HepG2 (cell line): ENCODE results near the gene PAXX.

Experiments
- CEBPZ ChIP-seq: IDR thresholded peaks from 2 replicates; pipeline ENCODE4 v1.6.1; 2012; ENCODE audit warnings: low read length, improper control_type of control experiment
- CTCF ChIP-seq: sonication (generic); formaldehyde crosslinking; IDR thresholded peaks from 2 replicates; pipeline ENCODE4 v1.5.0; 2020; ENCODE audit warnings: mild to moderate bottlenecking, missing genetic modification reagents, moderate library complexity
- HBP1 ChIP-seq: IDR thresholded peaks from 2 replicates; pipeline ENCODE4 v1.6.1; 2016; ENCODE audit warnings: low read depth, control low read depth
- SRF ChIP-seq: IDR thresholded peaks from 2 replicates; pipeline ENCODE4 v1.6.1; 2011; ENCODE audit warnings: mild to moderate bottlenecking, low read depth, low read length, moderate library complexity
- TCF12 ChIP-seq, 2 experiments: fragments of 450-650 bp in 1 of 2; sonication (generic) in 1 of 2; formaldehyde crosslinking in 1 of 2; IDR thresholded peaks; 2 replicates each; pipeline versions ENCODE4 v1.6.1 to v1.8.0; 2017 to 2022; ENCODE audit warnings: antibody characterized with exemption in 1 of 2, mild to moderate bottlenecking in 1 of 2, missing genetic modification reagents in 1 of 2, moderate library complexity in 1 of 2
- ZBTB26 ChIP-seq: IDR thresholded peaks from 2 replicates; pipeline ENCODE4 v1.6.1; 2016; ENCODE audit warnings: missing compliant biosample characterization, missing genetic modification reagents, borderline replicate concordance
- ZC3H4 ChIP-seq: sonication (generic); formaldehyde crosslinking; IDR thresholded peaks from 2 replicates; pipeline ENCODE4 v1.4.0; 2020; ENCODE audit warnings: missing genetic modification reagents, borderline replicate concordance
- ZIK1 ChIP-seq: sonication (generic); formaldehyde crosslinking; IDR thresholded peaks from 2 replicates; pipeline ENCODE4 v1.5.0; 2020; ENCODE audit warnings: mild to moderate bottlenecking, low read depth, missing genetic modification reagents, borderline replicate concordance
- ZNF747 ChIP-seq: sonication (generic); formaldehyde crosslinking; IDR thresholded peaks from 2 replicates; pipeline ENCODE4 v1.8.1; 2023; ENCODE audit warnings: missing genetic modification reagents, mild to moderate bottlenecking, borderline replicate concordance

GRCh38 chr9:137017791-137018497 lies 25.7 kb downstream of the PAXX start:
- TF ChIP-seq HBP1 (no peak), CTCF (CRISPR knock-in tag) (no peak), ZNF747 (CRISPR knock-in tag) (no peak), ZC3H4 (CRISPR knock-in tag) (no peak), CEBPZ (no peak), ZBTB26 (CRISPR knock-in tag) (no peak), ZIK1 (CRISPR knock-in tag) (no peak), SRF (no peak), TCF12 (IDR thresholded peaks at IDR 0.05) (no peak), TCF12 (CRISPR knock-in tag; IDR thresholded peaks at IDR 0.05) (no peak)
